GM20000 (cell line): ENCODE results near the gene TEX30.

Experiments
- DNase-seq: peaks from one replicate; pipeline ENCODE4 v3.0.0; 2012; ENCODE audit warnings: low spot score
- TF ChIP-seq, protein P1 (sequence below): IDR thresholded peaks from 2 replicates; pipeline ENCODE4 v1.5.1; 2012; ENCODE audit warnings: mild to moderate bottlenecking, control low read depth; ENCODE audit errors: extremely low read depth, missing control alignments

TEX30 gene

DNA sequence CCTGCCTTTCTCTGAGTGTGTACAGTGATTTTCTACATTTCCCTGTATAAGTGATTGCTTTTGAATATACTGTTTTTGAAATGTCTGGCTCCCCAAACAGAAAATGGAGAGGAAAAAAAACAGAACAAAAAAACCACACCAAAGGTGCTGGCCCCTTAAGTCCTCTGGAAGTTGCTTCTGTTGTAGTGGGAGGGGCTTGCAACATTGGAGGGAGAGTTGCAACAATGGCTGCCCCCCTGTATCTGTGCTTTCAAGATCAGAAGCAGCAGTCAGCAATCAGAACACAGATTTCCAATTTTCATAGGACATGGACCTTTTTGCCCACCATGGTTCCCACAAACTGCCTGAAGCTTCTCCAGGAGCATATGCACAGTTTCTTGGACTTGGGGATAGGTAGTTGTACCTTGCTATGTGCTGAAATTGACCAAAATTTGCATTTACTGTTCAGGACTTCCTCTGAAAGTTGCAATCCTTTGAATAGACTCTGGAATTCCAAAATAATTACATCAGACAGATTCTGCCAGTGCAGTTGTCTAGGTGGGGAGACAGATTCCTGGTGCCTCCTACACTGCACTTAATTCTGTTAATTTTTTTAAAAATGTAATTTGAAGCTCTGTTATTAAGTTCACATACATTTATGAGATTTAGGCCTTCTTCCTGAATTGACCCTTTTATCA is 39.2 kb upstream of the TEX30 start:
- TF ChIP-seq, protein P1, sequence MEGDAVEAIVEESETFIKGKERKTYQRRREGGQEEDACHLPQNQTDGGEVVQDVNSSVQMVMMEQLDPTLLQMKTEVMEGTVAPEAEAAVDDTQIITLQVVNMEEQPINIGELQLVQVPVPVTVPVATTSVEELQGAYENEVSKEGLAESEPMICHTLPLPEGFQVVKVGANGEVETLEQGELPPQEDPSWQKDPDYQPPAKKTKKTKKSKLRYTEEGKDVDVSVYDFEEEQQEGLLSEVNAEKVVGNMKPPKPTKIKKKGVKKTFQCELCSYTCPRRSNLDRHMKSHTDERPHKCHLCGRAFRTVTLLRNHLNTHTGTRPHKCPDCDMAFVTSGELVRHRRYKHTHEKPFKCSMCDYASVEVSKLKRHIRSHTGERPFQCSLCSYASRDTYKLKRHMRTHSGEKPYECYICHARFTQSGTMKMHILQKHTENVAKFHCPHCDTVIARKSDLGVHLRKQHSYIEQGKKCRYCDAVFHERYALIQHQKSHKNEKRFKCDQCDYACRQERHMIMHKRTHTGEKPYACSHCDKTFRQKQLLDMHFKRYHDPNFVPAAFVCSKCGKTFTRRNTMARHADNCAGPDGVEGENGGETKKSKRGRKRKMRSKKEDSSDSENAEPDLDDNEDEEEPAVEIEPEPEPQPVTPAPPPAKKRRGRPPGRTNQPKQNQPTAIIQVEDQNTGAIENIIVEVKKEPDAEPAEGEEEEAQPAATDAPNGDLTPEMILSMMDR: no peak
- peak; percentile 12 for DNase-seq

DNA sequence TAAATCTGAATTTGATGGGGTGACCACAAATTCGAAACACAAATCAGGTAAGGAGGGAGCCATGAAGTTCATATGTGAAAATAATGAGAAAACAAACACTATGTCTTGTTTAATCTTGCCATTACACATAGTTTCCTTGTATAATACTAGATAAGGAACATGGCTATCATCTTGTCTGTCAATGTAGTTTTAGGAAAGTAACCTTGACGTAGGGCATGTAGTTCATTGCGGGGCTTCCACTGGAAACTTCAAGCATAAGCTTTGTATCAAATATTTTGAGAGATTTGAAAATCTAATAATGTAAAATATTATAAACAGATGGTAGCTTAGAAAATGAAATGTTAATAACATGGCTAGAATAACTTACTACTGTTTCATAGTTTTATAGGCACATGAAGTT is 34.1 kb upstream of the TEX30 start:
- TF ChIP-seq, protein P1: no peak
- DNase-seq: no peak

DNA sequence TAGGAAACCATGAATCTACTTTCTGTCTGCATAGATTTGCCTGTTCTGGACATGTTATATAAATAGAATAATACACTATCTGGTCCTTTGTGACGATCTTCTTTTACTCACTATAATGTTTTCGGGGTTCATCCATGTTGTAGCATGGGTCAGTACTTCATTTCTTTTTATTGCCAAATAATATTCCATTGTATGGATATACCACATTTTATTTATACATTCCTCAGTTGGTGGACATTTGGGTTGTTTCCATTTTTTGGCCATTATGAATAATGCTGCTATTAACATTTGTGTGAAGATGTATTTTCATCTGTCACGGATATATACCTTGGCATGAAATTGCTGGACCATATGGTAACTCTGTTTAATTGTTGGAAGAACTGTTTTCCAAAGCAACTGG is 32.1 kb upstream of the TEX30 start:
- no peak for DNase-seq
- TF ChIP-seq, protein P1: no peak

DNA sequence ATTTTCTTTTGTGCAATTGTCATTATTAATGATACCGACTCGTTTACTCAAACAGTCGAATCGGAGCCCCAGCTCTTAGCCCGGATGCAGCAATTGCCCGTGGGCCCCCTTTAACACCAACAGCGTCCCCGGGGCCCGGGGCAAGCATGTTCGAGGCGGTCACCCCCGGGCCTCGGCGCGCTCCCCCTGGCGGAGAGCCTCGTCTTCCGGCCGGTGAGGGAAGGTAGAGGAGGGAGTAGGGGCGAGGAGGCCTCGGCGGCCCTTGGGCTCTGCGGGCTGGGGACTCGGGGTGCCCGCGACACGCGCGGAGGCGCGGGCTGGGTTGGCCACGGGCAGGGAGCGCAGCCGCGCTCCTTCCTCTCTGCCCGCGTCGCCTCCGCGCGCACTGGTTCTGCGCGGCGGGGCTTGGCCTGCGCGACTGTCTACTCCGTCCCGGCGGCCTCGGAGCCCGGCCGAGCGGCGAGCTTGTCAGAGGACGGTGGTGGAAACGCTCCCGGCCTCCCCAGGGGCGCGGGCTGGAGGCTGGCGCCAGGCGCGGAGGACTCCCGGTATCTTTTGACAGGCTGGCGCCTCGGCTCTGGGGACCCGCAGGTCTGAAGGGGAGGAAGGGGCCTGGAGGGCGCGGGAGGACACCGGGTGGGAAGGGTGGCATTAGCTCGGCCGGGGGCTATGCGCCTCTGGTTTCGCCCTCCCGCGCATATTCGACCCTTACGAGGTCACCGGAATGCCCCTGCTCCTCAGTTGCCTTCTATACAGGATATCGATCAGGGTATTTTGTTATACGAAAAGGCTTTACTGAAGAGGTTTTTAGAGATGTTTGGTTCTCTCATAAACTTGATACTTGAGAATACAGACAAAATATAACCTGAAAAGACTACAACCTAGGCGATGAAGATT is 26.8 kb upstream of the TEX30 start:
- DNase-seq: peak; percentile 96
- TF ChIP-seq, protein P1: peak; percentile 88

DNA sequence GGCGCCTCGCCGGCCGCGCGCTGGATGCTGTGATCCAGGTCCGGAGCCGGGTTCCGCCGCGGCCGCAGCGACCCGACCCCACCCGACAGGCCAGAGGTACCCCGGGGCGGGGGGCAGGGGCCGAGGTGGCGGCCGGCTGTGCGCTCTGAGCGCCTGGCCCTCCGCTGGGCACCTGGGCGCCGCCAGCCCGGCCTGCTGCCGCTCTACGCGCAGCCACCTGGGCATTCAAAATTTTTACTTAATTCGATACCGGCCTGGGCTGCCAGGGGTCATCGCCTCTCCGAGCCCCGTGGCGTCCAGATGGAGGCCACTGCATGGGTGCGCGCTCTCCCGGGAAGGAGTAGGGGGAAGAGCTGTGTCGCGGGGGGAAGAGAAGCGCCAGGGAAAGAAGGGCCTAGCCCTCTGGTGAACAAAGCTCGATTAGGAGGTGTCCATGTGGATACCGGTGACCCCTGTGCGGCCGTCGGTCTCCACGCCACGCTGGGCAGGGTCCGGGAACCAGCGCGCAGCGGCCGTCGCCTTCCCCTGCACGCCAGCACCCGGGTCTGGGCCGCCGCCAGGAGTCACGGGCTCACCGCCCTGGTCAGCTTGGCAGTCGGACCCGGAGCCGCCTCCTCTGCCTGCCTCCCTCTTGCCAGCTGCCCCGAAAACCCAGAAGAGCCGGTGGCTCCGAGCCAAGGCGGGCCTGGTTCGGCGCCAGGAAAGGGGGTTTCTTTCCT is 26.0 kb upstream of the TEX30 start:
- DNase-seq: peak; percentile 58
- TF ChIP-seq, protein P1: no peak

DNA sequence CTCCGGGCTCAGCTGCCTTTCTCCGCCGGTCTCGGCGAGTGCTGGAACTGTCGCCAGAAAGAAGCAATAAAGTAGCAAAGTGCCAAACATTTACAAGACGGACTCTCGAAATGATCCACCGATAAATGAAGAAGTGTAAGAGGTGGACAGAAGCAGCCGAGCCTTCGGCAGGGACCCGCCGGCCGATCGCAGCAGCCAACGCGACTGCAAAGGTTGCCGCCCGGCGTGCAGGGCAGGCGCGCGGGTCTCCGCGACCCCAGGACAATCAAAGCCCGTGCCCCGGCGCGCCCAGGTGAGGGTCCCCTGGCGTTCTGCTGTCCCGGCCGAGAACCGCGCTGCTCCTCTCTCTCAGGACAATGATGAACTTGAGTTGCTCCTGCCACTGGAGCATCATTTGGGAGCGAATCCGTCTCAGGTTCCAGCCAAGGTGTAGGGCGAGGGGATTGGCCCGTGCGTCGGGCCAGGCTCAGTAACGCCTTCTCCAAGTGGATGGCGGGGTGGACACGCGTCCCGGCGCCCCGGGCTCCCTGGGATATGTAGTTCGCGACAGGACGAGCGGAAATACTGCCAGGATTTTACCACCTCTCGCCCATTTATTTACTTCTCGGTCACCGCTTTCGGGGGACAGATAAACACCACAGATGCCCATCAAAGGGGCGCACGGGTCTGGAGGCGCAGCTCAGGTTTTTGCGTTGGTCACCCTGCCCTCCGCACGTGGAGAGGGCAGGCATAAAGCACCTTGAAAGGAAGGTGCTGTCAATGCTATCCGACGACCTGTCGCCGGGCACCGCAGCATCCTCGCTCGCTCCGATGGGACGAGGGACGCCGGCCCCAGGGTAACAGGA is 25.2 kb upstream of the TEX30 start, which contains the start of the genes BIVM and POGLUT2:
Gene BIVM (plus strand): TSS at position 539 of the 845 bp plus-strand sequence. CDS start 8,149 bp downstream, outside the sequence.
Gene POGLUT2 (minus strand): TSS at position 396 of the 845 bp plus-strand sequence. CDS start 306 bp downstream, at position 90.
- TF ChIP-seq, protein P1: no peak
- peak; percentile 95 for DNase-seq
